ENCODE measurements around the gene PTGS1. TPM values are rescaled to one million over a fixed set of nuclear protein-coding genes. Genes with fewer than 3 reads are reported as not detected.
"Not testable (repeated sequence)": the region's sequence is repeated elsewhere in the genome, so short reads cannot be mapped to it uniquely, and the experiment has no call there.

PTGS1 gene
- total RNA-seq, 1 experiment from 2014 or later, result 61.2 TPM

GRCh38 chr9:122406070-122406890 lies 35.5 kb downstream of the PTGS1 start:
- DNase-seq (ENCODE audit: low read depth, low spot score) (no peak), ATAC-seq (no peak)
- intact Hi-C loops (cut with micrococcal nuclease; ENCODE audit: unreplicated experiment) (no loop called here), in situ Hi-C loops (cut with HindIII; ENCODE audit: low pct_unique_long_range_greater_than_20kb, low sequenced_read_pairs) (no loop called here)
- Histone ChIP-seq H3K27ac (ENCODE audit: low read length) (no peak overlapping the region), H3K4me3 (ENCODE audit: low read depth in 2 of 2, low read length in 2 of 2) (no peak overlapping the region; a peak in 1 of 4 replicates), H3K27me3 (ENCODE audit: control insufficient read depth, insufficient read depth, low read length) (no peaks in the 10 kb centered on the region), H3K9me3 (ENCODE audit: control insufficient read depth, insufficient read depth, low read depth, low read length) (no peaks in the 10 kb centered on the region), H3K36me3 (ENCODE audit: control insufficient read depth, insufficient read depth, low read length) (no peaks in the 10 kb centered on the region), H3K4me1 (ENCODE audit: control insufficient read depth, insufficient read depth, low read length) (no peaks in the 10 kb centered on the region)
- CTCF ChIA-PET, result no interaction called here
- TF ChIP-seq POLR2AphosphoS5 (IDR thresholded peaks at IDR 0.05; ENCODE audit: low read depth, low read length) (no peak), CTCF (IDR thresholded peaks at IDR 0.05) (no peak), SIN3A (IDR thresholded peaks at IDR 0.05; ENCODE audit: borderline replicate concordance, insufficient read depth, low read depth, low read length) (no peak), REST (IDR thresholded peaks at IDR 0.05; ENCODE audit: insufficient read depth in 1 of 2, low read depth in 2 of 2, low read length in 1 of 2) (no peak), TCF7L2 (IDR thresholded peaks at IDR 0.05; ENCODE audit: low read depth, low read length) (no peak)
- no TSS peak for BruUV-seq (replicated peaks)
- POLR2A ChIA-PET, result no interaction called here

- POLR2A ChIA-PET; H3K27ac ChIP-seq (ENCODE audit: low read length); H3K36me3 ChIP-seq (ENCODE audit: control insufficient read depth, insufficient read depth, low read length); ATAC-seq; CTCF ChIA-PET; BruUV-seq (replicated peaks); in situ Hi-C loops (cut with HindIII; ENCODE audit: low pct_unique_long_range_greater_than_20kb, low sequenced_read_pairs); H3K27me3 ChIP-seq (ENCODE audit: control insufficient read depth, insufficient read depth, low read length); DNase-seq (ENCODE audit: low read depth, low spot score); H3K4me3 ChIP-seq (ENCODE audit: low read depth in 2 of 2, low read length in 2 of 2); H3K9me3 ChIP-seq (ENCODE audit: control insufficient read depth, insufficient read depth, low read depth, low read length); intact Hi-C loops (cut with micrococcal nuclease; ENCODE audit: unreplicated experiment); H3K4me1 ChIP-seq (ENCODE audit: control insufficient read depth, insufficient read depth, low read length): not testable (repeated sequence)
These were observed 43.3 kb downstream of the PTGS1 start for GRCh38 chr9:122414108-122414507.

- Histone ChIP-seq H3K27me3 (ENCODE audit: control insufficient read depth, insufficient read depth, low read length) (no peaks in the 10 kb centered on the region), H3K4me3 (ENCODE audit: low read depth in 2 of 2, low read length in 2 of 2) (no peak overlapping the region), H3K4me1 (ENCODE audit: control insufficient read depth, insufficient read depth, low read length) (no peaks in the 10 kb centered on the region), H3K9me3 (ENCODE audit: control insufficient read depth, insufficient read depth, low read depth, low read length) (no peaks in the 10 kb centered on the region), H3K27ac (ENCODE audit: low read length) (no peak overlapping the region), H3K36me3 (ENCODE audit: control insufficient read depth, insufficient read depth, low read length) (no peaks in the 10 kb centered on the region)
- ATAC-seq (no peak), DNase-seq (ENCODE audit: low read depth, low spot score) (no peak)
- BruUV-seq (replicated peaks), result no TSS peak
- POLR2A ChIA-PET, result no interaction called here
- in situ Hi-C loops (cut with HindIII; ENCODE audit: low pct_unique_long_range_greater_than_20kb, low sequenced_read_pairs), result no loop called here
- CTCF ChIA-PET, result no interaction called here
- TF ChIP-seq CTCF (IDR thresholded peaks at IDR 0.05), result no peak
- no peak for TF ChIP-seq TCF7L2 (IDR thresholded peaks at IDR 0.05; ENCODE audit: low read depth, low read length)
- no peak for TF ChIP-seq REST (IDR thresholded peaks at IDR 0.05; ENCODE audit: insufficient read depth in 1 of 2, low read depth in 2 of 2, low read length in 1 of 2)
- TF ChIP-seq SIN3A (IDR thresholded peaks at IDR 0.05; ENCODE audit: borderline replicate concordance, insufficient read depth, low read depth, low read length), result no peak
- TF ChIP-seq POLR2AphosphoS5 (IDR thresholded peaks at IDR 0.05; ENCODE audit: low read depth, low read length), result no peak
- intact Hi-C loops (cut with micrococcal nuclease; ENCODE audit: unreplicated experiment), result no loop called here
These were observed 47.2 kb downstream of the PTGS1 start for GRCh38 chr9:122418016-122418415.
